HG03558 (cell line): Measurements from ENCODE around the gene RAPGEF6.

Source experiments
- ATAC-seq: cut with Tn5 transposase; IDR thresholded peaks from one replicate; pipeline ENCODE4 v1.9.1; 2021; ENCODE audit warnings: moderate number of reproducible peaks; ENCODE audit not compliant: unreplicated experiment; ENCODE audit errors: extremely low read depth

RAPGEF6 gene

DNA sequence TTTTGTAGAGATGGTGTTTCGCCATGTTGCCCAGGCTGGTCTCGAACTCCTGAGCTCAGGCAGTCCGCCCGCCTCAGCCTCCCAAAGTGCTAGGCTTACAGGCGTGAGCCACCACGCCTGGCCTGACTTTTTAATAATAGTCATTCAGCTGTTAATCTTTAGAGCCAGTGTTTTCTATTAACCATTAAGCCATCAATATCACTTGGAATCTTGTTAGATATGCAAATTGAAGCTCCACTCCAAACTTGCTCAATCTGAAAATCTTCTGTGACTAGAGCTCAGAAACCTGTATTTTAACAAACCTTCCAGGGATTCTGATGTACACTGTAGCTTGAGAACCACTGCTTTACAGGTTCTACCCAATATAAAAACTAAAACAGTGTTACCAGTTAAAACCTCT is 257.7 kb downstream of the RAPGEF6 start:
- no peak for ATAC-seq

DNA sequence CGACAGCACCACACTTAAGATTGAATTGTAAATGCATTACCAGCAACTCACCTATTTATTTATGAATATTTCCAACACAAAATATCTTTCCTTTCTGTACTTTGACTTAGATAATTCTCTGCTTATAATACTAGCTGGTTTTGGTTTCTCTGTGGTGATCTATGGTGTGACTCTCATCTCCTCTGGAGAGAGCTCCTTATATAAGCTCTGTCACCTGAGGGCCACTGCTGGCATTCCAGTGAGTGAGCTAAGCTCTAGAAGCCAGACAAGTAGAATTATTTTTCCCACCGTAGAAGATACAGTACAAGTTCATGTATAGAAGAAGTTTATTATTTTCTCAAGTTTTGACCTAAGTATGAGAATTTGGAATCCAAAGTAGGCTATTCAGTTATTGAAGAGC is 259.7 kb downstream of the RAPGEF6 start:
- ATAC-seq = no peak
